Measurements from ENCODE around the gene DCAF4.

DCAF4 gene, protein sequence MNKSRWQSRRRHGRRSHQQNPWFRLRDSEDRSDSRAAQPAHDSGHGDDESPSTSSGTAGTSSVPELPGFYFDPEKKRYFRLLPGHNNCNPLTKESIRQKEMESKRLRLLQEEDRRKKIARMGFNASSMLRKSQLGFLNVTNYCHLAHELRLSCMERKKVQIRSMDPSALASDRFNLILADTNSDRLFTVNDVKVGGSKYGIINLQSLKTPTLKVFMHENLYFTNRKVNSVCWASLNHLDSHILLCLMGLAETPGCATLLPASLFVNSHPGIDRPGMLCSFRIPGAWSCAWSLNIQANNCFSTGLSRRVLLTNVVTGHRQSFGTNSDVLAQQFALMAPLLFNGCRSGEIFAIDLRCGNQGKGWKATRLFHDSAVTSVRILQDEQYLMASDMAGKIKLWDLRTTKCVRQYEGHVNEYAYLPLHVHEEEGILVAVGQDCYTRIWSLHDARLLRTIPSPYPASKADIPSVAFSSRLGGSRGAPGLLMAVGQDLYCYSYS

DNA sequence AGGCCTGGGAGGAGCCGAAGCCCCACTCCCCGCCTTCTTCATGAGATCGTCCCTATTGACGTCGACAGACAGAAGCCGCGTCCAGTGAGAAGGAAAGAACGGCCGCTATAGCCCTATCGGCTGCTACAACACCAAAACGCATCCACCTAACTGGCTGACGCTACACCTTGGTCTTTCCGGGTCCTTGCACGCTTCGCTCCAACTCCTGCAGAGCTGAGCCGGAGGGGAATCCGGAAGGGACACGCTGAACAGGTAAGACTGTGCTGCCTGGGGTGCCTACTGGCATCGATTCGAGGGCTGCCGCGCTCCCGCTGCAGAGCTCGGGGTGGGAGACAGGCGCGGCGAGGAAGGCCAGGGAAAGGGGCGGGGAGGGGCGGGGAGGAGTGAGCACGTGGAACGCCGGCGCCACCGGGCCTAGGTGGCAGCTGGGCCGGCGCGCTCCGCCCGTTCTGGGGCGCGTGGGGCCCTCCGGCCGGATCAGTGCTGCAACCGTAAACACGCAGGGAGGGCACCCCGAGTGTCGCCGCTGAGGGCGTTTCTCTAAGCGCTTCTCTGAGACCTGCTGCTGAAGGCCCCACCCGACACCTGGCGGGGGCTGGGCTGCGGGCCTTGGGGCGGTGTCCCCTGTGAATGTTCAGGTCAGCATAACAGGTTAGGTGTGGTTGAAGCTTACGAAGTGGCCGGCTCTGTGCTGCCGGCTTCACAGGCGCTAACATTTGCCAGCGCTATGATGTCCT lies at the start of gene DCAF4:
DCAF4 (plus strand) TSS at position 173 of the 737 bp plus-strand sequence. CDS start 11,515 bp downstream, outside the sequence.
- peak; percentile 92 for DNase-seq (ENCODE audit: low read depth)

DNA sequence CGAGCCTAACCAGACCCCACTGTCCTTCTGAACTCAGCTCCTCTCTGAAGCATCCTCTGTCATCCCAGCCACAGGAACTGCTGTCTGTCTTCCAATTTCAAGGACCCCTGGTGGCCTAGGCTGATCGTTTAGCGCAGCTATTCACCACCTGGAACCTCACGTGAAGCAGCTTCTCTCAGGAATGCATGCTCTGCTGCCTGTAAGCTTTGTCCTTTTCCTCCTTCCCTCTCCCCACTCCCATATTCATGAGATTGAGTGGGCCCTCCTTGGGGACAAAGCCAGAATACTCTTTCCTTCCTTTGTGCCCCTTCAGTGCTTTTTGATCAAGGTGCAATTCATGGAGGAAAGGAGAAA lies 49.6 kb upstream of the DCAF4 start:
- DNase-seq (ENCODE audit: low read depth) = no peak

DNA sequence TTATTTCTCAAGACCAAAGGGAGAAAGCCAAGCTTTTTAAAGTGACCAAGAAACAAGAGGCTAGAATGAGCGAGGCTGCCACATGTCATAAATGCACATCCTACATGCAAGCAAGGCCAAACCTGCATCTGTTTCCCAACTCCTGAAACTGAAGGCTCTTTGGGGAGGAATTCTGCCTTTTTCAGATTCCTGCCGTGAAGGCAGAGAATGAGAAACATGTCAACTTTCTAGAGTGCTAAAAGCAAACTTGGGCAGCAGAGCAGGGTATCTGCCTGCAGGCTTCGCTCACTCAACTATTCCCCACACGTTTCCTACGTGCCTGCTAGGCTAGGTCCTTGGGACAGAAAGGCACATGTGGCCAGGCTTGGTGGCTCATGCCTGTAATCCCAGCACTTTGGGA lies 47.5 kb upstream of the DCAF4 start:
- DNase-seq (ENCODE audit: low read depth) = no peak

DNA sequence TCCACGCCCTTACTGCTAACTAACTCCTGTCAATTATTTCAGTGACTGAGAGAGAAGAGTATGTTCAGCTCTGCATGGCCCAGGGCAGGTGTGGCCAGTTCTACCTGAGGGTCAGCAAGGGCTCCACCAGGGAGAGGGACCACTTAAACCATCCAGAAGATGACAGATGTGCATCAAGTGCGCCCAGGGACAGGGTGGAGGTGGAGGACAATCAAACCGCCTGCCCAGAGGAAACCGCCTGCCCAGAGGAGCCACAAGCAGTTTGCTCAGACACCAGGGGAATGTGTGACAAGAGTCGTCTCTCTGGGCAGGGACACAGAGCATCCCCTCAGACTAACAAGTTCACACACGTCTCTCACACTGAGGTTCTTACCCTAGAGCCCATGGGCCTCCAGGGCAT lies 46.8 kb upstream of the DCAF4 start:
- DNase-seq (ENCODE audit: low read depth) = no peak

DNA sequence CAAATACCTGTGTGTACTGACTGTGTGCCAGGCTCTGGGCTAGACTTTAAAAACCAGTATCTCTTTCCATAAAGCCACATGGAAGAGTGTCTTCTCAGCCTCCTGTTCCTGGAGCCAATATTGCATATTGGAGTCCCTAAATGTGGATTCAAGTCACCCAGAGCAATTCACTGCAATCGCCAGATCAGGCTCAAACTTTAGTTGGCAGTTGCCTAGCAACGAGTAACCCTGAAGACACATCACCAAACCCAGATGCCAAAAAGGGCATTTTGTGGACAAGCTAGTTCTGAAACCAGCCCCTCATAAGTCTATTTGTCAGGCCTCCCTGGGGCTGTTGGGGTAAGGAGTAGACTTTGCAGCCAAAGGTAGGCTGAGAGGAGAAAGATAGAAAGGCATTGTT lies 46.1 kb upstream of the DCAF4 start:
- DNase-seq (ENCODE audit: low read depth) = no peak

DNA sequence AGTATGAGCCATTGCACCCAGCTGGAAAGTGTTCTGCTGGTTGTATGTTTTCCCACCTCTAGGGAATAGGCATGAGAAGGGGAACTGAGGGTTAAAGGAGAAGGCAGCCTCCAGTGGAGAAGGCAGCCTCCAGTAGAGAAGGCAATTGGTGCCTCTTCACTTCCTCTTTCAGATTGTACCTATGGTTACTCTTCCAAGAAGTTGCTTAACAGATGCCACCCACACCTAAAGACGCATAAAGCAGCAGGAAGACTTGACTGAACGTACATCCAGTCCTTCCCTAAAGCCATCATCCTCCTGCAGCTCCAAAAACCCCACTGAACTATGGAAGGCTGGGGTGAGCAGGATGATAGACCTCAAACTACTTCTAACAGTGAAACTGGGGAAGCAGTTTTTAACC lies 45.4 kb upstream of the DCAF4 start:
- DNase-seq (ENCODE audit: low read depth) = no peak

DNA sequence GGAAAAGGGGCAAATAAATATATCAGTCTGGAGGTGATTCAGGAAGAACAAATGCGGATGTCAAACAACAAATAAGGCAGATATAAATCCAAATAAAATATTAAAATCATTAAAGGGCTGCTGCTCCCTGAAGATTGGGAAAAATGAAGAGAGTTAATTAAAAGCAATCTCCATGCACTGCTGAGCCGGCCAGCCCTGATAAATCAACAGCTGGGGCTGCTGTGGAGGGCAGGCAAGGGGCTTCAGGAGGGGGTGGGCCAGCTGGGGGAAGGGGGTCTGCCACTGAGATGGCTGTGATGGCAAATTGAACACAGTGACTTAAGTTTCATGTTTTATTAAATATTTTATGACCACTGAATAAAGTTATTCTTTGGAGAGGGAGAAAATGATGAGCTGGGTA lies 44.7 kb upstream of the DCAF4 start:
- no peak for DNase-seq (ENCODE audit: low read depth)

DNA sequence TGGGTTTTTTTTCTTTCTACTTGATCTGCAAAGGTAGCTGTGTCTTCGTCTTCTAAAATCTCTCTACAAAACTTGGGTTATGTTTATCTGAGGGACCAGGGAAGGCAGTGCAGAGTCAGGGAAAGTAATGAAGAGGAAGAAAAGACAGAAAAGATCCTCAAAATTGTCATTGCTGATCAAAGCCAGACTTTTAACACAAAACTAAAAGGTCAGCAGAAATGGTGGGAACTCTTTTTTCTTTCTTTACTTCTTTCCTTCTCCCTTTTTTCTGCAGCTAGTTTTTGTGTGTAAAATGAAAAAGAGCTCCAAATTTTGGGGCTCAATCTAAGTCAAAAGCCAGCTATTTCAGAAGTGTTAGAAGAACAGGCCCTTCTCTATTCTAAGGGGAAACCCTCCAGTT lies 44.2 kb upstream of the DCAF4 start:
- DNase-seq (ENCODE audit: low read depth) = no peak

DNA sequence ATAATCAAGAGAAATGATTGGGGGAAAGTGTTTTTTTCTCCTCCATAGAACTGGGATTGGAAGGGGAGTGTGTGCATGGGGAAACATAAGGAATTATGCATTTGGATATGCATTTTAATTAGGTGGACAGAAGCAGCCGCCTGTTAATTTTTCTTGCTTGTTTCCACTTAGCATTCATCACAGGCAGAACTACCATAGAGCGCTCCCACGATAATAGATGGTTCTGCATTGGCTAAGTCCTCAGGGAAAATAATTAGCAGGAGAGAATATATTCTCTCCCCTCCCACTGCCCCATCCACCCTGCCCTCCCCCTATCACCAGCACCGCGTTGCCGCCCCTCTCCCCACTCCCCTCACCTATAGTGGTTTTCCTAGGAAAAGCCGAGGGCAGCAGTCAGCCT lies 43.8 kb upstream of the DCAF4 start:
- DNase-seq (ENCODE audit: low read depth) = no peak

DNA sequence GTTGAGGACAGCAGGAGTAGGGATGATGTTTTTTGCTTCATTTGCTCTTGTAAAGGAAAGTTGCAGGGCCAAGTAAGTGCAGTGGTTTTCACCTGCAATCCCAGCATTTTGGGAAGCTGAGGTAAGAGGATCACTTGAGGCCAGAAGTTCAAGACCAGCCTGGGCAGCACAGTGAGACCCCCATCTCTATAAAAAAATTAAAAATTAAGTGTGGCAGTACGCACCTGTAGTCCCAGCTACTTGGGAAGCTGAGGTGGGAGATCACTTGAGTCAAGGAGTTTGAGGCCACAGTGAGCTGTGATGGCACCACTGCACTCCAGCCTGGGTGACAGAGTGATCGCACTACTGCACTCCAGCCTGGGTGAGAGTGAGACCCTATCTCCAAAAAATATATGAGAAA lies 43.2 kb upstream of the DCAF4 start:
- no peak for DNase-seq (ENCODE audit: low read depth)

DNA sequence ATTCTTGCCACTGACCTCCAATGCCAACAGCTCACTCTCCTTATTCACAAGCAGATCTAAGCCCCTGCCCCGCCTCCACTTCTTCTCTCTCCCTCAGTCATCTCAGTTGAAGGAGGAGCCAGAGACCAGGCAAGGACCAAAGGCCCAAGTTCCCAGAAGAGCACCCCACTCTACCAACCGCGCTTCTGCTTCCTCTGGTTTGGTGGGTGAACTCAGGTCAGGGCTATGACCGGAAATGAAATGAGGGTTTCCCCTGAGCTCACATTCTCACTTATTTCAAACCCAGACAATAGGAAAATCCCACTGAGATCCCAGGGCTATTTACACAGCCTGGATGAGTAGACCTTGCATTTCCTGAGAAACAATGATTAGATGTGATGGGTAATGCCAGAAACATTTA lies 42.3 kb upstream of the DCAF4 start:
- DNase-seq (ENCODE audit: low read depth) = no peak

DNA sequence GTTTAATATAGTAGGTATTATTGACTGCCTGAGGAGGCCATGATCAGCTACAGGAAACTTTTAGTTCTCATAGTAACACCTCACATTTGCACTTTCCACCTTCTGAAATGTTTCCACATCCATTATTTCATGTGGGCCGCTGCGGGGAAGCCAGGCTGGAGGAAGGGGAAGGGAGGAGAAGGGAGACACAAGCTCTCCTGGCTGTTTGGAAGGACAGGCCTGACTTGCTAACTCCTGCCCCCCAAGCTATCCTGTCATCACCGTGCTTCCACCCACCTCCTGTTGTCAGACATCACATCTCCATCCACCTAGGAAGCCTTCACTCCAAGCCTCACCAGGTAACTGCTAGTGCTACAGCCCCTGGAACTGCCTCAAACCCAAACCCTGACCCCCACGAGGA lies 41.9 kb upstream of the DCAF4 start:
- no peak for DNase-seq (ENCODE audit: low read depth)

DNA sequence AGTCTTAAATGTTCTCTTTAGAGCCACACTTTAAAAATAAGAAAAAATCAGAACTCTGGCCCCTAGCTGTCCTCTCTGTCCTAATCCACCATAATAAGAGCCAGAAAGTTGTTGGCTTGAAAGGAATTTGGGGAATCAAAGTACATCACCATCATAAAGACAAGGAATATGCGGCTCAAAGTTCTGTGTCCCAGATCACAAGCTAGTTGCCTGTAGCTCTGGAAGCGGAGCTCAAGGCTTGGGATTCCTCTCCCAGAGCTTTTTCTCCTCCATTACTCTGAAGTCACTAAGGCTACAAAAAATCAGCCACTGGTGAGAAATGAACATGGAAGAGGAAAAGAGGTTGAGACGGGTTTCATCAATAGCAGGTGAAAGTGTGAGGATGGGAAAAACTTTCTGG lies 38.8 kb upstream of the DCAF4 start:
- no peak for DNase-seq (ENCODE audit: low read depth)

DNA sequence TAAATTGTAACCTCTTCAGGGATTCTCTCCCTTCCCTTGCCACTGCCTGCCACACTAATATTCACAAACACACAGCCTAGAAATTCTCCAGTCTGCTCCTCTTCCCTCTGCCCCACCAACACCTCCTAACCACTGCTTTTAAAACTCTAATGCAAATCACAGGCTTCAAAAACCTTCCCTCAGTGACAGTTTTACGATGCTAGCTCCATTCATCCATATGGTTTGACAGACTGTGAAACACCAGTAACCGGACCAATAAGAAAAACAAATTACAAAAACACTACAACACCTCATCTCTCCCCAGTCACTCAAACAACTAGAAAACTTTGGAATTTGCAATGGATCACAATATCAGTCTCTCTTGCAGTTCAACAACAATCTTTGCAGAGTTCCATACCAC lies 38.1 kb upstream of the DCAF4 start:
- no peak for DNase-seq (ENCODE audit: low read depth)

DNA sequence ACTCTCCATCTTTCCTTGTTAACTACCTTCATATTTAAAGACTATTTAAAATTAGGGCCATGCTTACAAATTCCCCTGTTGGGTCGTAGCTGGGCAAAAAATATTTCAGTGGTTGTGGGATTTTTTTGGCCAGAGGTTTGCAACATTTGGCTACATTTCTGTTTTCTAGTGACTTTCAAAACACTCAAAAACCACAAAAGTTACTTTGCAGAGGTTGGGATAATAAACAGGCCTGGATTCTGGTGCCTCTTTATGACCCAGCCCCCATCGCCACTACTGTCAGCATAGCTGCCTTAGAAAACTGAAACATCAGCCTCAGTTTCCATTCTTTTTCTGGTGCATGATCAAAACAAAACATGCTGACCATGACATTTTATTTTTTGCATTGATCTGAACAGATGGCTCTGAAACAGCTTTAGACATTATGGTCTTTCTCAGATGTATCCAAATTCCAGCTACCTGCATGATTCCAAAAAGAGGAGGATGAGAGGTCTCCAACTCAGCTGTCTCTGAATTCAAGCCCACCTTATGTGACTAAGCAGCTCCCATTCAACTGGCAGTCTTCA lies 37.5 kb upstream of the DCAF4 start:
- DNase-seq (ENCODE audit: low read depth) = no peak

DNA sequence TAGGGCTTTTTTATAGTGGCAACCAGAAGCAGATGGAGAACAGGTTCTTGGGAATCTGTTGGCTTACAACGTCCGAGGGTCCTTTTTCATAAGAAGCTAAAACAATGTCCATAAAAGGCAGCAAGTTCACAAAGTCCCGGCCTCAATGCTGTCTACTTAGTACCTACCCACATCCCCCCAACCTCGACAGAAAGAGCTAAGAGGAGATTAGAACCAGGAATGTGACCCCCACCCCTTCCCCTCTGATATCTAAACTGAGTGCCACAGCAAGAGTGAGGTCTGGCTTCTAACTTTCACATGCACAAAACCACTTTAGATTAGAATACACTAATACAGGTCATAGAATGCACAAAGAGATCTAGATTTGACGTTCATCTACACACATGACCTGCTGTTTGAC lies 36.9 kb upstream of the DCAF4 start:
- DNase-seq (ENCODE audit: low read depth) = no peak

DNA sequence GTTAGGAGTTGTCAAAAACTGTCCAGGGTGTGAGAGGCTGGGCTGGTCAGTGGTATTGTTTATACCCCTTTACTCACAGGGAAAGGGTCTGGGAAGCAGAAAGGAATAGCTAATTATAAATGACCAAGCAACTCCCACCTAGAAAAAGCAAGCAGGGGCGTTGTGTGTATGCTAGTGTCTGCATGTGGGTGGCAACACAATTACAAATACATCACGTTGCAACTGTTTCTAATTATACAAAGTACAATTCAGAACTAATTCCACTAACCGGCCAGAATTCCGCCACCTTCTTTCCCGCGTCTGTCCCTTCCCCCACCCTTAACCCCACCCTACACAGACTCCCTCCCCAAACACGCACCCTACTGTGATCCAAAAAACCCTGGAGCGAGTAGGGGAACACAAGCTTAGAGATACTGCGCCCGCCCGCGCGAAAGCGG lies 34.6 kb upstream of the DCAF4 start:
- DNase-seq (ENCODE audit: low read depth) = no peak

DNA sequence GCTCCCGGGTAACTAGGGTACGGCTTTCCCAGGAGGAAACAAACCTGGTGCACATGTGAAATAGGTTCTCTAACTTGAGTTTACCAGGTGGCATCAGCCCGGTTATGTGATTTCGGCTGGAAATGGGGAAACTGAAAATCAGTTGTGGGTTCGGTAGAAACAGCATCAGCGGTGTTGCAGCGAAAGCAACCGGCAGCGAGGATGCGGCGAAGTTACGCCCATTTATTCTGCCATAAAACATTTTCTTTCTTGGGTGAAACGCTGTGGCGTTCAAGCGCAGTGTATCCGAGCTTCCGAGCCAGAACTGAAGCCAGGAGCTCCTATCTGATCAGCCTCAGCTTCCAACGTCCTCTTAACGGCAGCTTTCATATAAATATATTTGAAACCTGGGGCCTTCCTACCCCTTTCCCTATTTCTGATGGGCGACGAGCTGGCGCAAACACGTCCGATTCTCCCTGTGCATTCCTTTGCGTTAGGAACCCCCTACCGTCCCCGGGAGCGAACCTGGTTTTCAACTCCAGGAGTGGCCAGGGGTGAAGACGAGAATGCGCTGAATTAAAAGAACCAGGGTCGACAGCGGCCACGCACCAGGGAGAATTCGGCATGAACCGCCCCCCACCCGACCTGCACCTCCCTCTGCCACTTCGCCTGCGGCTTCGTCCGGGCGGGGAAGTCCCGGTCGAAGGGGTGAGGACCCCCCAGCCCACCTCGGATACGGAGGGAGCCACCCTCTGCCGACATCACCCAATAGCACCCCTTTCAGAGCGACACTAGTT lies 34.0 kb upstream of the DCAF4 start:
- DNase-seq (ENCODE audit: low read depth) = no peak

DNA sequence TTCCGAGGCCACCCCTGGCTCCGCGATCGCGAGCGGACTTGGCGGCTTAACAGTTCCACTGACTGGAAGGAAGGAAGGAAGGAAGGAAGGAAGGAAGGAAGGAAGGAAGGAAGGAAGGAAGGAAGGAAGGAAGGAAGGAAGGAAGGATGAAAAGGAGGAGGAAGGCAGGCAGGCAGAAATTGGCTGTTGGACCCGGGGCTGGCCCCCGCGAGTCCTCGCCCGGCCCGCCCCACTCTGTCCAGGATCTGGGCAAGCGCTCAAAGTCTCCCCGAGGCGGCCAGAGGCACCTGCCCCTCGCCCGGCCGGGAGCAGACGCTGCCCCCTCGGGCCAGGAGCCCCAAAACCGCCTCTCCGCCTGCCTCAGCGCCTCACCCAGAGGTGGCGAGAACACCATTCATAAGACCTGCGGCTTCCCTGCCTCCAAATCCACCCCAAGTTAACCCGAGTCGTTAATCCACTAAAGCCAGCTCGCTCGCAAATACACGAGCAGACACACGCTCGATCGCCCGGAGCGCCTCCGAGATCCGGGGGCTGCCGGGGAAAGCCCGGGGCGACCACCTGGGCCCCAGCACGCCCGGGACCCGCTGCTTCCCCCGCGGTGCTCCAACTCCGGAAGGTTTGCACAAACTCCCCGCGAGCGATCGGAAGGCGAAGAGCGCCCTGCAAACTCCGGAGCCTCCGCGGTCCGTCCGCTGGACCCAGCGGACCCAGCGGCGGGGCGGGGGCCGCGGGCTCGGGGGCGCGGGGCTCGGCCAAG lies 33.2 kb upstream of the DCAF4 start:
- no peak for DNase-seq (ENCODE audit: low read depth)

DNA sequence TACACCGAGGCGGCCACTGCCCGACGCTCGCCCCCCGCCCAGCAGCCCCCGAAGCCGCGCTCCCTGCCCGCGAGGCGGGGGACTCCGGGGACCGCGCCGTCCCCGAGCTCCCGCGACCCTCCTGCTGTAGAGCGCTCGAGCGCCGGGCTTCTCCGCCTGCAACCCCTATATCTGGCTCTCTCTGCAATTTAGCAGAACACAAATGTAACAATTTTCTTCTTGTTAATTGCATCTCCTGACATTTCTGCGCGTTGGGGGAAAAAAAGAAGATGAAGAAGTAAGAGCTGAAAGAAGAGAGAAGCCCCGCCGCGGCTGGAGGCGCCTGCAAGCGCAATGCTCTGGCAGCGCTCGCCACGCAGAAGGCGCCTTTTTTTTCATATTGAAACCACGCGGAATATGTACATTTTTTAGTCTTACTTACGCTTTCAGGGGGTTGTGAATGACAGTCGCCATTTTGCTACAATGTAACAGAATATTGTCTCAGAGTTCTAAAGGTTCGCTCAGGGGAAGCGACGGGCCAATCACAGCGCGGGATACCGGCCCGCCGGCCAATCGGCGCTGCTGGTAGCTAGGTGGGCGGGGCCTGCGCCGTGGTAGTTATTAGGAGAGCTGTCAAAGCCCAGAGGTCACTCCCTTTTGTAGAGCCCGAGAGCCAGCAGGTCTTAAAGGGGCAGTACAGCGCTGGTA lies 32.5 kb upstream of the DCAF4 start, which contains the start of gene DPF3:
DPF3 (minus strand) TSS at position 466 of the 687 bp plus-strand sequence; CDS start at position 453, 13 bp downstream.
- DNase-seq (ENCODE audit: low read depth) = peak; percentile 83

DNA sequence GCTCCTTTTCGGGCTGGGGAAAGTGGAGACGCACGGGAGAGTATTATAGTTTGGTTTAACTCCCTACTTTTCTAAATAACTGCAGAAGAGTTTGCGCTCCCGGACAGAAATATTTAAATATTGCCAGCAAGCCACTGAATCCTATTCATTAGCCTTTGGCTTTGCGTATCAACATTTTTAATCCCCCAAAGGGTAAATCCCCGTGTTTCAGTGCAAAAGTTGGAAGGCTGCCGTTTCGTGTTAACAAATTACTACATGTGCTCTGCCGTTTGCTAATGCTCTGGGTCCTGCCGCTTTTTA lies 32.0 kb upstream of the DCAF4 start:
- no peak for DNase-seq (ENCODE audit: low read depth)

Data from HS-5 (cell line).